ENCODE data around the gene SOX5. TPM values are rescaled to one million over a fixed set of nuclear protein-coding genes. Genes with fewer than 3 reads are reported as not detected.

The SOX5 gene
- total and polyA plus RNA-seq, 9 of the 15 experiments (the other 6 are each of a cell fraction or from before 2014, with no cell fraction given): 8.3 to 16.5 (median 11.9) TPM

GRCh38 chr12:23948291-23948690, 1.2 kb downstream of the SOX5 start (continued):
- TF ChIP-seq SRSF9 (IDR thresholded peaks at IDR 0.05; ENCODE audit: borderline replicate concordance, low read depth, low read length) (no peak), THRAP3 (IDR thresholded peaks at IDR 0.05; ENCODE audit: borderline replicate concordance) (no peak), SMC3 (conservative IDR thresholded peaks at IDR 0.05; ENCODE audit: insufficient read depth, low read depth, low read length) (no peak)

DNA sequence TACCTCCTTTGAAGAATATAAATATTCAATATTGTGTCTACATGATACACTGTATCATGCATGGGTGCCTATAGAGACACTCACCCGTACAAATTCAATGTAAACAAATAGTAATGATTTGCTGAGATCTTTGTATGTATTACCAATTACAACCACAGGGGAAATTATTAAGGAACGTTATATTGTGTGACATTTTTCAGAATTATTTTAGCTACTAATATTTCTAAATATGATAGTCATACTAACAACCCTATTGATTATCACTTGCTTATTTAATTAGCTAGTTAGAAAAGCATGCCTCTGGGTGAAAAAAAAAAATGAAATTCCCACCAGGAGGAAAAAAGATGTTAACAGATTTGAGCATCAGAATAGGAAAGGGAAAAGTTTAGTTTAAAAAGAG, 2.1 kb downstream of the SOX5 start:
- ChIA-PET POLR2A (interaction anchor here (0.6 to 1.5 kb wide), 2 partner anchors 16 to 67 kb away, joined by 3 to 4 read pairs; no protein-coding TSS in a partner anchor), CTCF (ENCODE audit: low intra/inter-chr PET ratio) (no interaction called here)
- no peak for FAIRE-seq
- H3K9ac ChIP-seq (ENCODE audit: insufficient read depth in 1 of 2, low read depth in 2 of 2, low read length in 2 of 2): no peak overlapping the region
- TF ChIP-seq MYNN (IDR thresholded peaks at IDR 0.05): no peak
- TF ChIP-seq MYNN (CRISPR knock-in tag; IDR thresholded peaks at IDR 0.05): no peak
- no peak for TF ChIP-seq ZBTB8A (IDR thresholded peaks at IDR 0.05; ENCODE audit: partially characterized antibody)
- TF ChIP-seq SMAD2 (IDR thresholded peaks at IDR 0.05; ENCODE audit: low read depth, low read length): no peak
- no TSS peak for BruUV-seq (replicated peaks)
- H3K36me3 ChIP-seq (ENCODE audit: control insufficient read depth, insufficient read depth, low read length): no peaks in the 10 kb centered on the region
- H3K9me1 ChIP-seq (ENCODE audit: control insufficient read depth, insufficient read depth, low read length): no peaks in the 10 kb centered on the region
- peaks cover 0 to 5% of the 10 kb centered on the region in 2 experiments; a peak in 1 of 5 replicates for H3K4me1 ChIP-seq (replicated peaks in 1 of 2; ENCODE audit: control insufficient read depth in 2 of 2, insufficient read depth in 2 of 2, low read length in 2 of 2)
- H3K9me3 ChIP-seq (replicated peaks; ENCODE audit: control insufficient read depth, insufficient read depth, low read depth, low read length): no peaks in the 10 kb centered on the region
- no peak for DNase-seq (ENCODE audit: extremely low read depth in 1 of 4, low spot score in 3 of 4)
- H3K79me2 ChIP-seq (ENCODE audit: control insufficient read depth, insufficient read depth, low read length): no peaks in the 10 kb centered on the region
- no peak overlapping the region for H2AFZ ChIP-seq (ENCODE audit: low read depth, low read length)
- no peak overlapping the region for H3K4me2 ChIP-seq (ENCODE audit: insufficient read depth, low read length)
- no peak overlapping the region for H3K4me3 ChIP-seq
- ATAC-seq: no peak
- no peaks in the 10 kb centered on the region for H4K20me1 ChIP-seq (replicated peaks; ENCODE audit: control insufficient read depth, insufficient read depth, low read length)
- 39% methylated on average over 2 of the region's 2 CpGs for WGBS (ENCODE audit: insufficient coverage, low coverage, missing lambda C conversion rate)
- H3K27me3 ChIP-seq (ENCODE audit: control insufficient read depth in 2 of 2, insufficient read depth in 2 of 2, low read length in 2 of 2): no peaks in the 10 kb centered on the region
- H3K27ac ChIP-seq (ENCODE audit: extremely low read depth, low read depth, low read length): no peak overlapping the region
- intact Hi-C loops (cut with micrococcal nuclease) (loop anchor here (10.0 kb wide), 1 partner anchor 133 kb away; no protein-coding TSS in a partner anchor), in situ Hi-C loops (cut with MboI) (no loop called here)
